Neural cell (in vitro differentiated cells): Measurements from ENCODE around the gene PHF5A. TPM values are rescaled to one million over a fixed set of nuclear protein-coding genes. Genes with fewer than 3 reads are reported as not detected.

Experiments used
- H2AFZ ChIP-seq: fragments of 200-600, 300-800 bp; sonication (generic), shearing (Covaris generic); 2 replicates; pipeline ENCODE4 v1.6.0; 2014; ENCODE audit warnings: low read depth, mild to moderate bottlenecking, antibody characterized with exemption, low read length, moderate library complexity
- H3F3A ChIP-seq: fragments of 200-600 bp; shearing (Covaris generic); 2 replicates; pipeline ENCODE4 v1.6.1; 2016; ENCODE audit warnings: mild to moderate bottlenecking, moderate library complexity, mixed read lengths, antibody characterized with exemption, low read length; ENCODE audit not compliant: insufficient read depth, poor library complexity, severe bottlenecking
- H3K27ac ChIP-seq: fragments of 200-600, 300-800 bp; sonication (generic), shearing (Covaris generic); 2 replicates; pipeline ENCODE4 v1.5.1; 2014; ENCODE audit warnings: mild to moderate bottlenecking, low read length, moderate library complexity
- H3K27me3 ChIP-seq: fragments of 300-800, 200-600 bp; sonication (generic), shearing (Covaris generic); 2 replicates; pipeline ENCODE4 v1.6.0; 2014; ENCODE audit warnings: mild to moderate bottlenecking, low read depth, low read length, moderate library complexity; ENCODE audit not compliant: insufficient read depth
- H3K36me3 ChIP-seq: fragments of 300-800, 200-600 bp; sonication (generic), shearing (Covaris generic); 2 replicates; pipeline ENCODE4 v1.5.1; 2014; ENCODE audit warnings: mild to moderate bottlenecking, antibody characterized with exemption, low read length, moderate library complexity; ENCODE audit not compliant: insufficient read depth
- H3K4me2 ChIP-seq: fragments of 300-800, 200-600 bp; sonication (generic), shearing (Covaris generic); 2 replicates; pipeline ENCODE4 v1.6.0; 2014; ENCODE audit warnings: mild to moderate bottlenecking, low read length
- H3K4me3 ChIP-seq: fragments of 300-800, 200-600 bp; sonication (generic), shearing (Covaris generic); 2 replicates; pipeline ENCODE4 v1.5.1; 2014; ENCODE audit warnings: mild to moderate bottlenecking, low read length, moderate library complexity
- H3K79me2 ChIP-seq: fragments of 200-600 bp; shearing (Covaris generic); replicated peaks from 2 replicates; pipeline ENCODE4 v1.6.0; 2014; ENCODE audit warnings: mild to moderate bottlenecking, low read length, moderate library complexity; ENCODE audit not compliant: insufficient read depth
- H3K9ac ChIP-seq: fragments of 300-800, 200-600 bp; sonication (generic), shearing (Covaris generic); 2 replicates; pipeline ENCODE4 v1.6.1; 2016; ENCODE audit warnings: mild to moderate bottlenecking, low read length, mixed read lengths
- H3K9me2 ChIP-seq: fragments of 200-600 bp; shearing (Covaris generic); 2 replicates; pipeline ENCODE4 v1.6.1; 2016; ENCODE audit warnings: mild to moderate bottlenecking, low read length, mixed read lengths; ENCODE audit not compliant: insufficient read depth
- H3K9me3 ChIP-seq: fragments of 200-600, 300-800 bp; sonication (generic), shearing (Covaris generic); 2 replicates; pipeline ENCODE4 v1.6.1; 2016; ENCODE audit warnings: mild to moderate bottlenecking, mixed run types, low read length, moderate library complexity, mixed read lengths
- H4K20me1 ChIP-seq: fragments of 200-600 bp; shearing (Covaris generic); 2 replicates; pipeline ENCODE4 v1.6.1; 2016; ENCODE audit warnings: mild to moderate bottlenecking, mixed run types; ENCODE audit not compliant: insufficient read depth
- CTCF ChIP-seq: fragments of 450-650 bp; IDR thresholded peaks from 2 replicates; pipeline ENCODE4 v1.5.1; 2014; ENCODE audit warnings: antibody characterized with exemption, mild to moderate bottlenecking, moderate library complexity; ENCODE audit not compliant: poor library complexity, severe bottlenecking
- EP300 ChIP-seq: fragments of 450-650 bp; conservative IDR thresholded peaks from 2 replicates; pipeline ENCODE4 v1.6.1; 2014; ENCODE audit warnings: antibody characterized with exemption, mild to moderate bottlenecking, moderate library complexity; ENCODE audit not compliant: poor library complexity, severe bottlenecking
- EZH2 ChIP-seq: fragments of 200-600, 300-800 bp; shearing (Covaris generic), sonication (generic); IDR thresholded peaks from 2 replicates; pipeline ENCODE4 v1.6.1; 2014; ENCODE audit warnings: antibody characterized with exemption, low read length, borderline replicate concordance, mild to moderate bottlenecking; ENCODE audit not compliant: insufficient read depth, poor library complexity, severe bottlenecking
- MXI1 ChIP-seq: fragments of 450-650 bp; conservative IDR thresholded peaks from 2 replicates; pipeline ENCODE4 v1.6.1; 2014; ENCODE audit warnings: antibody characterized with exemption, mild to moderate bottlenecking; ENCODE audit not compliant: poor library complexity, severe bottlenecking
- POLR2AphosphoS5 ChIP-seq: IDR thresholded peaks from 2 replicates; pipeline ENCODE4 v1.6.1; 2012
- RAD21 ChIP-seq: fragments of 450-650 bp; conservative IDR thresholded peaks from 2 replicates; pipeline ENCODE4 v1.6.1; 2014; ENCODE audit warnings: antibody characterized with exemption, mild to moderate bottlenecking, moderate library complexity
- REST ChIP-seq: IDR thresholded peaks from 2 replicates; pipeline ENCODE4 v1.6.1; 2012; ENCODE audit warnings: borderline replicate concordance
- SMC3 ChIP-seq: fragments of 450-650 bp; conservative IDR thresholded peaks from 2 replicates; pipeline ENCODE4 v1.6.1; 2014; ENCODE audit warnings: antibody characterized with exemption, mild to moderate bottlenecking, moderate library complexity; ENCODE audit not compliant: poor library complexity
- TAF1 ChIP-seq: IDR thresholded peaks from 2 replicates; pipeline ENCODE4 v1.6.1; 2012; ENCODE audit warnings: low read depth
- polyA plus RNA-seq: library from polyadenylated mRNA; depleted of rRNA; stranded (reverse); fragments of >200 nt; gene quantifications from 2 replicates; pipeline ENCODE4 v1.2.3, GENCODE V29; 2014

The PHF5A gene
- polyA plus RNA-seq, 1 donor from 2014 or later, result 148 TPM

GRCh38 chr22:41517172-41518047, 48.9 kb upstream of the PHF5A start:
- Histone ChIP-seq H3K27ac (no peak overlapping the region), H3K9me3 (no peaks in the 10 kb centered on the region), H3K79me2 (no peaks in the 10 kb centered on the region), H3K27me3 (no peaks in the 10 kb centered on the region), H3F3A (no peaks in the 10 kb centered on the region), H3K4me2 (no peak overlapping the region), H2AFZ (no peak overlapping the region), H3K9me2 (no peaks in the 10 kb centered on the region), H3K36me3 (no peaks in the 10 kb centered on the region), H3K9ac (no peak overlapping the region), H3K4me3 (no peak overlapping the region), H4K20me1 (no peaks in the 10 kb centered on the region)
- TF ChIP-seq RAD21, result peak; percentile 98
- no peak for TF ChIP-seq TAF1
- peak; percentile 96 for TF ChIP-seq CTCF
- peak; percentile 91 for TF ChIP-seq SMC3
- TF ChIP-seq MXI1, result no peak

GRCh38 chr22:41516462-41516861, 48.0 kb upstream of the PHF5A start:
- H3K9me2 ChIP-seq, result no peaks in the 10 kb centered on the region
- no peak for TF ChIP-seq RAD21
- TF ChIP-seq SMC3, result no peak
- TF ChIP-seq MXI1, result no peak
- TF ChIP-seq EP300, result no peak
- no peak for TF ChIP-seq TAF1
- no peak for TF ChIP-seq EZH2
- TF ChIP-seq POLR2AphosphoS5, result no peak
- TF ChIP-seq CTCF, result no peak
- no peak for TF ChIP-seq REST
- H3K4me3 ChIP-seq, result no peak overlapping the region
- no peaks in the 10 kb centered on the region for H3F3A ChIP-seq
- H3K9ac ChIP-seq, result no peak overlapping the region
- no peaks in the 10 kb centered on the region for H3K9me3 ChIP-seq
- H3K27me3 ChIP-seq, result no peaks in the 10 kb centered on the region
- H3K36me3 ChIP-seq, result no peaks in the 10 kb centered on the region
- no peak overlapping the region for H3K4me2 ChIP-seq
- no peak overlapping the region for H3K27ac ChIP-seq
- H3K79me2 ChIP-seq, result no peaks in the 10 kb centered on the region
- H4K20me1 ChIP-seq, result no peaks in the 10 kb centered on the region
- no peak overlapping the region for H2AFZ ChIP-seq
